ENCODE measurements around the gene POLDIP3. TPM values are rescaled to one million over a fixed set of nuclear protein-coding genes. Genes with fewer than 3 reads are reported as not detected.

The POLDIP3 gene
- total RNA-seq, 8 experiments from 2014 or later, result 35.5 to 63.0 (median 54.1) TPM

GRCh38 chr22:42635531-42635930 lies 20.8 kb upstream of the POLDIP3 start:
- Histone ChIP-seq H3K4me3 (no peak overlapping the region), H3K4me1 (replicated peaks in 1 of 2) (no peaks in the 10 kb centered on the region), H3K27ac (no peak overlapping the region)
- WGBS, 10 experiments, result 4 to 100% (median 53%) methylated on average over 1 to 3 of the region's 3 CpGs; no CpG with 5 or more reads in 4 of the 10 experiments
- in situ Hi-C loops (cut with MboI; ENCODE audit: low pct_unique_long_range_greater_than_20kb in 2 of 9, low sequenced_read_pairs in 9 of 9, unreplicated experiment in 9 of 9), result no loop called here
- peak in 3 of 8 experiments; percentile 60 to 98 (median 98) for ATAC-seq (replicated peaks in 6 of 8)

GRCh38 chr22:42633013-42633412 lies 18.3 kb upstream of the POLDIP3 start:
- Histone ChIP-seq H3K27ac (no peak overlapping the region), H3K4me1 (replicated peaks in 1 of 2) (no peaks in the 10 kb centered on the region), H3K4me3 (no peak overlapping the region)
- in situ Hi-C loops (cut with MboI; ENCODE audit: low pct_unique_long_range_greater_than_20kb in 2 of 9, low sequenced_read_pairs in 9 of 9, unreplicated experiment in 9 of 9), result no loop called here
- WGBS, 10 experiments, result 90 to 100% methylated on average over 2 to 4 of the region's 9 CpGs; no CpG with 5 or more reads in 8 of the 10 experiments
- no peak for ATAC-seq (replicated peaks in 6 of 8)

- peak in 3 of 8 experiments; percentile 9 to 51 (median 9) for ATAC-seq (replicated peaks in 6 of 8)
- Histone ChIP-seq H3K4me1 (replicated peaks in 1 of 2) (no peaks in the 10 kb centered on the region), H3K4me3 (no peak overlapping the region), H3K27ac (no peak overlapping the region)
- in situ Hi-C loops (cut with MboI; ENCODE audit: low pct_unique_long_range_greater_than_20kb in 2 of 9, low sequenced_read_pairs in 9 of 9, unreplicated experiment in 9 of 9), result no loop called here
- WGBS, 10 experiments, result 50 to 100% (median 88%) methylated on average over 1 to 6 of the region's 13 CpGs; no CpG with 5 or more reads in 3 of the 10 experiments
These were observed 17.4 kb upstream of the POLDIP3 start for GRCh38 chr22:42632096-42632495.

DNA sequence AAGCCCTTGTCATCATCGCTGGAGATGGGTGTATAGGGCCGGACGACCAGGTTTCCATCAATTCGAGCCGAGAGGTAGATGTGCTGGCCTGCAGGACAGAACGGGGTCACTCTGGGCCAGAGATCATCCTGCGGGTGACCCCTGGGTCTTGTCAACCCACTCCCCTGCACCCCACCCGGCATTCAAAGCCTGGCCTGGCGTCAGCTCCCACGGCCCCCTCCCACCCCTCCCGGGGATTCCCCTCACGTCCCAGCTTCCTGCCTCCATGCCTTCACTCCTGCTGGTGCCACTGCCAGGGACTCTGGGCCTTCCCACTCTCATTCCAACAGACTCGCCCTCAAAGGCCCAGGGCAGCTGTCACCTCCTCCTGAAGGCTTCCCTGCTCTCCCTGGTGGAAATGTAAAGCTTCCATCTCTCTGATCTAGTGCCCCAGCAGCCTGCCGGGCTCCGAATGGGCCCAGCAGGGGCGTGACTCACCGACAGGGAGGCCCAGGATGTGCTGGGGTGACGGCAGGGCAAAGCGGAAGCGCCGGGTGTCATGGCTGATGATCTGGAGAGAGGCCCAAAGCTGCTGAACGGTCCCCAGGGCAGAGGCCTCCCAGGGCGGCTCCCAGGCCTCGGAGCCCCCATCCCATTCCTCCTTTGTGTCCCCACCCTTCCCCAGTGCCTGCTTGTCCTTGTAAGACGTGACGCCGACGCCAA lies 16.4 kb upstream of the POLDIP3 start:
- WGBS, 10 experiments, result 67 to 100% methylated on average over 2 to 3 of the region's 28 CpGs; no CpG with 5 or more reads in 8 of the 10 experiments
- ATAC-seq (replicated peaks in 6 of 8), result no peak
- in situ Hi-C loops (cut with MboI; ENCODE audit: low pct_unique_long_range_greater_than_20kb in 2 of 9, low sequenced_read_pairs in 9 of 9, unreplicated experiment in 9 of 9), result no loop called here

DNA sequence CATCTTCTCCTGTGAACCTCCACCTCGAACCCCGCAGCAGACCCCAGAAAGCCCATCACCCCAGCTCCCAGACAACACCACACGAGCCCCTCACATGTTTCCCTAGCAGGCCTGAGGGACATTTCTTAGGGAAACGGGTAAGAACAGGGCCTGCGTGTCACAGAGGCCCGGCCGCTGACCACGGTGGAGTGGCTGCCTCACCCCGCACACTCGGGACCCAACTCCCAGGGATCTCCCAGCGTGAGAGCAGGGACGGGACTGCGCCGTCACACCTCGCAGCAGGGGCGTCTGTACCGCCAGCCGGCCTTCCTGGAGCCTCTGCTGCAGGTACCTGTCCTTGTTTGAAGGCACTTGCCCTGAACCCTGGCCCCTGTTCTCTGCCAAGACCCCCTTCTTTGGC lies 15.5 kb upstream of the POLDIP3 start:
- Histone ChIP-seq H3K4me3 (no peak overlapping the region), H3K27ac (no peak overlapping the region), H3K4me1 (replicated peaks in 1 of 2) (no peaks in the 10 kb centered on the region)
- in situ Hi-C loops (cut with MboI; ENCODE audit: low pct_unique_long_range_greater_than_20kb in 2 of 9, low sequenced_read_pairs in 9 of 9, unreplicated experiment in 9 of 9), result no loop called here
- ATAC-seq (replicated peaks in 6 of 8), result no peak
- no CpG with 5 or more reads among the region's 18 CpGs for WGBS, 10 experiments

More for the DNA sequence above, 16.4 kb upstream of the POLDIP3 start:
- no peak overlapping the region for H3K4me3 ChIP-seq
- H3K27ac ChIP-seq, result no peak overlapping the region
- no peaks in the 10 kb centered on the region for H3K4me1 ChIP-seq (replicated peaks in 1 of 2)

DNA sequence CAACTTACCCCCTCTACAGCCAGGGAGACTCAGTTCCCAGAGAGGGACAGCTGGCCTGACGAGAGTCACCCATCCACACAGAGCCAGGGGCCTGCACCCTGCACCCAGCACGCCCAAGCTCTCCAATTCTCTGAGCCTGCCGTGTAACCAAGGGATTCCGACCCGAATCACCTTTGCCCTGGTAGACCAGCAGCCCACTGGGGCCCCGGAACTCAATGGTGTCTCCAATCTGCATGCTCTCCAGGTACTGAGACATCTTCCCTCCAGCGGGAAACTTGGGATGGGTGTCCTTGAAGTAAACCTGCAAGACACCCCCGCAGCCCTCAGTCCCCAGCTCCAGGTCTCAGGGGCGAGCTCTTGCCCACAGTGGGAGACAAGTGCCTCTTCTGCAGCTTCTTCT lies 13.3 kb upstream of the POLDIP3 start:
- Histone ChIP-seq H3K27ac (no peak overlapping the region), H3K4me3 (no peak overlapping the region), H3K4me1 (replicated peaks in 1 of 2) (no peaks in the 10 kb centered on the region)
- ATAC-seq (replicated peaks in 6 of 8), result no peak
- in situ Hi-C loops (cut with MboI; ENCODE audit: low pct_unique_long_range_greater_than_20kb in 2 of 9, low sequenced_read_pairs in 9 of 9, unreplicated experiment in 9 of 9), result no loop called here
- WGBS, 10 experiments, result 87 to 100% (median 100%) methylated on average over 1 to 3 of the region's 9 CpGs; no CpG with 5 or more reads in 4 of the 10 experiments

DNA sequence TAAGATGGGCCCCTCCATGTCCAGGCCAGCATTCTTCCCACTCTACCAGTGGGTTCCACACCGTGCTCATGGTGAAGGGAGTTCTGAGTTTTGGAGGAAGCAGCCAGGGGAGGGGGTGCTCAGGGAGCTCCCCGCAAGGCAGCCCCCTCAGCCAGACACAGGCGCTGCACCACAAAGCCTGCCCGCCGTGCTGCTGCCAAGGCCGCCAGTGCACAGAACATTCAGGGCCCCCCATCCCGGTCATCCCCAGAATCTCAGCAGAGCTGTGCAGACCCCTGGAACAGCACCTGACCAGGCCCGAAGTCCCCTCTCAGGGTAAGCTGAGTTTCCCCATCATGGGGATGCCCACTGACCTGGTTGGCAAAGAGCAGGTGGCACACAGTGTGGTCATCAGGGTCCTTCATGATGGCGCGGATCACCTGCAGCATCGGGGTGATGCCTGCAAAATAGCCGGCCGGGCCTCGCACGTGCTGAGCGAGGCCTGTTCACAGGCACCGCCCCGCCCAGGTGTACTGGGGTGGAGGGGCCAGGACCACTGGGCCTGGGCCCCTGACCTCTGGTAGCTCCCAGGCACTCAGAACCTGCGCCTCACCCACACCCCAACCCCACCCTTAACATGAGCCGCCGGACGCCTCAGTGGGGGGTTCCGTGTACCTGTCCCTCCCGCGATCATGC lies 12.4 kb upstream of the POLDIP3 start:
- Histone ChIP-seq H3K27ac (no peak overlapping the region), H3K4me3 (no peak overlapping the region), H3K4me1 (replicated peaks in 1 of 2) (no peaks in the 10 kb centered on the region)
- 87 to 100% (median 93%) methylated on average over 2 to 3 of the region's 25 CpGs; no CpG with 5 or more reads in 7 of the 10 experiments for whole genome bisulfite sequencing, 10 experiments
- in situ Hi-C loops (cut with MboI; ENCODE audit: low pct_unique_long_range_greater_than_20kb in 2 of 9, low sequenced_read_pairs in 9 of 9, unreplicated experiment in 9 of 9), result no loop called here
- ATAC-seq (replicated peaks in 6 of 8), result peak in 1 of 8 experiments; percentile 9

DNA sequence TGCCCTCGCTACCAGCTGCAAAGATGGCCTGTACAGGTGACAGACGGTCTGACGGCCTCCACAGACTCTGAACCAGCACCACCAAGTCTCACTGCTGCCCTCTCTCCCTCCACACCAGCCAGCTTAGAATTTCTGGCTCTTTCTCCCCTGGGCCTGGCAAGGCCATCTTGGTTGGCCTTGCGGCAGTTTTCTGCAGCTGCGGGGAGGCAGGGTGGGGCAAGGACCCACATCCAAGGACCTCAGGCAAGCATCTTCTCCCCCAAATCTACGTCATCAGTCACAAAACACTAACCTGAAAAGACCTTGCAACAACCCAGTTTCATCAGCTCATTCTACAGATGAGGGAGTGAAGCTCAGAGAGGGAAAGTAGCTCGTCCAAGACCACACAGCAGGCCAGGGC lies 11.7 kb upstream of the POLDIP3 start:
- in situ Hi-C loops (cut with MboI; ENCODE audit: low pct_unique_long_range_greater_than_20kb in 2 of 9, low sequenced_read_pairs in 9 of 9, unreplicated experiment in 9 of 9), result no loop called here
- no peak for ATAC-seq (replicated peaks in 6 of 8)
- Histone ChIP-seq H3K4me1 (replicated peaks in 1 of 2) (no peaks in the 10 kb centered on the region), H3K27ac (no peak overlapping the region), H3K4me3 (no peak overlapping the region)
- WGBS, 10 experiments, result 92 to 100% (median 98%) methylated on average over 1 to 4 of the region's 7 CpGs; no CpG with 5 or more reads in 4 of the 10 experiments

GRCh38 chr22:42625416-42625815 lies 10.7 kb upstream of the POLDIP3 start:
- in situ Hi-C loops (cut with MboI; ENCODE audit: low pct_unique_long_range_greater_than_20kb in 2 of 9, low sequenced_read_pairs in 9 of 9, unreplicated experiment in 9 of 9), result no loop called here
- no peak for ATAC-seq (replicated peaks in 6 of 8)
- H3K4me3 ChIP-seq, result no peak overlapping the region
- 40 to 100% (median 90%) methylated on average over 1 to 9 of the region's 15 CpGs; no CpG with 5 or more reads in 4 of the 10 experiments for WGBS, 10 experiments
- no peak overlapping the region for H3K27ac ChIP-seq
- H3K4me1 ChIP-seq (replicated peaks in 1 of 2), result no peaks in the 10 kb centered on the region

GRCh38 chr22:42624551-42625106 lies 9.9 kb upstream of the POLDIP3 start:
- H3K4me3 ChIP-seq, result no peak overlapping the region
- 50 to 100% (median 90%) methylated on average over 1 to 6 of the region's 12 CpGs; no CpG with 5 or more reads in 5 of the 10 experiments for WGBS, 10 experiments
- no peak for ATAC-seq (replicated peaks in 6 of 8)
- in situ Hi-C loops (cut with MboI; ENCODE audit: low pct_unique_long_range_greater_than_20kb in 2 of 9, low sequenced_read_pairs in 9 of 9, unreplicated experiment in 9 of 9), result no loop called here
- no peaks in the 10 kb centered on the region for H3K4me1 ChIP-seq (replicated peaks in 1 of 2)
- H3K27ac ChIP-seq, result no peak overlapping the region

- no peak overlapping the region for H3K27ac ChIP-seq
- no peaks in the 10 kb centered on the region for H3K4me1 ChIP-seq (replicated peaks in 1 of 2)
- ATAC-seq (replicated peaks in 6 of 8), result no peak
- 81 to 98% (median 91%) methylated on average over 2 to 21 of the region's 29 CpGs; no CpG with 5 or more reads in 4 of the 10 experiments for WGBS, 10 experiments
- in situ Hi-C loops (cut with MboI; ENCODE audit: low pct_unique_long_range_greater_than_20kb in 2 of 9, low sequenced_read_pairs in 9 of 9, unreplicated experiment in 9 of 9), result no loop called here
- no peak overlapping the region for H3K4me3 ChIP-seq
These were observed 9.2 kb upstream of the POLDIP3 start for GRCh38 chr22:42623756-42624441.

DNA sequence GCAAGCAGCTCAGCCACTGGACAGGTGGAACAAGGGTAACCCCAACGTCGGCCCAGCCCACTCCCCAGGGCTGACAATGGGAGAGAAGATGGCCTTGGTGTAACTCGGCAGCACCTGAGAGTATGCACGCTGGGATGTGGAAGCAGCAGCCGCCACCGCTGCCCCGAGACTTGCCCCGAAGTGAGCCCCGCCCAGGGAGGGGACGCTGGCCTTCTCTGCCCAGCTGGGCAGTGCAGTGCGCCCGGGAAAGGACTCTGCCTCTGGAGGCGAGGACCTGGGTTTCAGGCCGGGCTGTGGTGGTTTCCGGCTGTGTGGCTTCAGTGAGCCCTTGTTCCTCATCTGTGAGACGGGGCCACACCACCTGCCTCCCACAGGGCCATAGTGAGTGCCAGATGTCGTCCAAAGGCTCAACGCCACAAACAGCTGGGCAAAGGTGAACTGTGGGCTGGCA lies 8.6 kb upstream of the POLDIP3 start:
- H3K27ac ChIP-seq, result no peak overlapping the region
- no peak for ATAC-seq (replicated peaks in 6 of 8)
- H3K4me1 ChIP-seq (replicated peaks in 1 of 2), result no peaks in the 10 kb centered on the region
- H3K4me3 ChIP-seq, result no peak overlapping the region
- WGBS, 10 experiments, result 60 to 100% (median 87%) methylated on average over 1 to 3 of the region's 18 CpGs; no CpG with 5 or more reads in 5 of the 10 experiments
- in situ Hi-C loops (cut with MboI; ENCODE audit: low pct_unique_long_range_greater_than_20kb in 2 of 9, low sequenced_read_pairs in 9 of 9, unreplicated experiment in 9 of 9), result no loop called here
